ENCODE data around the gene RHBDF2. TPM values are rescaled to one million over a fixed set of nuclear protein-coding genes. Genes with fewer than 3 reads are reported as not detected.

RHBDF2 gene
- 10 to 100 TPM; 35.2 to 99.0 (median 74.0) TPM for total RNA-seq
- total RNA-seq (2013): 31.8 TPM
- total RNA-seq: 19.9 to 79.2 (median 34.4) reads per million in 29 experiments

- peaks cover 0 to 6% of the 10 kb centered on the region in 2 experiments for H3K27me3 ChIP-seq (replicated peaks in 1 of 2; ENCODE audit: control insufficient read depth in 2 of 2, extremely low read depth in 1 of 2, insufficient read depth in 2 of 2, low read length in 1 of 2)
- H3K36me3 ChIP-seq (ENCODE audit: control insufficient read depth in 2 of 2, extremely low read depth in 1 of 2, insufficient read depth in 1 of 2, low read length in 1 of 2): peaks cover 2 to 5% of the 10 kb centered on the region in 2 donors
- DNase-seq: peak; percentile 81 to 99 (median 94)
- Mint-ChIP-seq H3K9me3 (no peaks in the 10 kb centered on the region), H3K36me3 (no peaks in the 10 kb centered on the region), H3K4me1 (peaks cover 40 to 60% (median 48%) of the 10 kb centered on the region in 3 donors), H3K27ac (peak within 1 kb of the TSS; percentile 98), H3K4me3 (peak within 1 kb of the TSS; percentile 82 to 90 (median 83)), H3K27me3 (no peaks in the 10 kb centered on the region)
- WGBS (ENCODE audit: insufficient coverage): under 1% methylated on average over 72 of the region's 72 CpGs
- H3K9me3 ChIP-seq: no peaks in the 10 kb centered on the region
- H3K27ac ChIP-seq (ENCODE audit: low read length): peak within 1 kb of the TSS; percentile 79
- peak; percentile 92 to 99 (median 93) for ATAC-seq (replicated peaks in 1 of 4)
- ChIA-PET CTCF (interaction anchor here in 1 of 2 donors (1.0 to 1.4 kb wide), 2 partner anchors 34 to 123 kb away, joined by 4 to 5 read pairs; partner anchors contain the start of gene AANAT), POLR2A (interaction anchor here in 1 of 2 donors (0.6 to 0.7 kb wide), 3 partner anchors 11 to 259 kb away, joined by 3 to 9 read pairs (median 4); no protein-coding TSS in a partner anchor)
- peaks cover 3 to 56% of the 10 kb centered on the region in 2 experiments for H3K4me1 ChIP-seq (ENCODE audit: control insufficient read depth in 1 of 2, extremely low read depth in 1 of 2, insufficient read depth in 2 of 2, low read length in 2 of 2)
- H3K4me3 ChIP-seq (ENCODE audit: control insufficient read depth in 1 of 2, extremely low read depth in 1 of 2, low read length in 1 of 2): peak within 1 kb of the TSS; percentile 69 to 79
These were observed at the start of gene RHBDF2 for GRCh38 chr17:76501018-76501826. TSS of gene RHBDF2 (minus strand) at chr17:76501423. CDS start at chr17:76481524, 19,899 bp downstream.

GRCh38 chr17:76549539-76549938 lies 48.3 kb upstream of the RHBDF2 start:
- POLR2A ChIA-PET: no interaction called here
- no peak for ATAC-seq (replicated peaks in 1 of 4)
- no peaks in the 10 kb centered on the region for H3K9me3 ChIP-seq
- DNase-seq: no peak
- Mint-ChIP-seq H3K4me1 (peaks cover 0 to 5% (median 0%) of the 10 kb centered on the region in 3 donors), H3K36me3 (no peaks in the 10 kb centered on the region), H3K27ac (no peak overlapping the region), H3K4me3 (no peak overlapping the region), H3K9me3 (no peaks in the 10 kb centered on the region), H3K27me3 (peaks cover 0 to 5% of the 10 kb centered on the region in 2 donors)
- H3K27ac ChIP-seq (ENCODE audit: low read length): no peak overlapping the region
- H3K4me1 ChIP-seq (ENCODE audit: control insufficient read depth in 1 of 2, extremely low read depth in 1 of 2, insufficient read depth in 2 of 2, low read length in 2 of 2): peaks cover 0 to 7% of the 10 kb centered on the region in 2 experiments
- CTCF ChIA-PET: no interaction called here
- no peak overlapping the region for H3K4me3 ChIP-seq (ENCODE audit: control insufficient read depth in 1 of 2, extremely low read depth in 1 of 2, low read length in 1 of 2)
- peaks cover 0 to 14% of the 10 kb centered on the region in 2 experiments for H3K27me3 ChIP-seq (replicated peaks in 1 of 2; ENCODE audit: control insufficient read depth in 2 of 2, extremely low read depth in 1 of 2, insufficient read depth in 2 of 2, low read length in 1 of 2)
- H3K36me3 ChIP-seq (ENCODE audit: control insufficient read depth in 2 of 2, extremely low read depth in 1 of 2, insufficient read depth in 1 of 2, low read length in 1 of 2): no peaks in the 10 kb centered on the region
- 94% methylated on average over 3 of the region's 7 CpGs for WGBS (ENCODE audit: insufficient coverage)

GRCh38 chr17:76549215-76549518 lies 47.9 kb upstream of the RHBDF2 start:
- ChIA-PET CTCF (no interaction called here), POLR2A (no interaction called here)
- WGBS (ENCODE audit: insufficient coverage): 85% methylated on average over 2 of the region's 9 CpGs
- H3K4me3 ChIP-seq (ENCODE audit: control insufficient read depth in 1 of 2, extremely low read depth in 1 of 2, low read length in 1 of 2): no peak overlapping the region
- no peak for ATAC-seq (replicated peaks in 1 of 4)
- peaks cover 0 to 7% of the 10 kb centered on the region in 2 experiments for H3K4me1 ChIP-seq (ENCODE audit: control insufficient read depth in 1 of 2, extremely low read depth in 1 of 2, insufficient read depth in 2 of 2, low read length in 2 of 2)
- Mint-ChIP-seq H3K4me3 (no peak overlapping the region), H3K36me3 (no peaks in the 10 kb centered on the region), H3K4me1 (peaks cover 0 to 4% (median 0%) of the 10 kb centered on the region in 3 donors), H3K27me3 (peaks cover 0 to 5% of the 10 kb centered on the region in 2 donors), H3K27ac (no peak overlapping the region), H3K9me3 (no peaks in the 10 kb centered on the region)
- no peaks in the 10 kb centered on the region for H3K9me3 ChIP-seq
- no peak for DNase-seq
- H3K36me3 ChIP-seq (ENCODE audit: control insufficient read depth in 2 of 2, extremely low read depth in 1 of 2, insufficient read depth in 1 of 2, low read length in 1 of 2): no peaks in the 10 kb centered on the region
- H3K27me3 ChIP-seq (replicated peaks in 1 of 2; ENCODE audit: control insufficient read depth in 2 of 2, extremely low read depth in 1 of 2, insufficient read depth in 2 of 2, low read length in 1 of 2): peaks cover 0 to 18% of the 10 kb centered on the region in 2 experiments
- no peak overlapping the region for H3K27ac ChIP-seq (ENCODE audit: low read length)

- Histone ChIP-seq H3K4me3 (ENCODE audit: control insufficient read depth in 1 of 2, extremely low read depth in 1 of 2, low read length in 1 of 2) (no peak overlapping the region), H3K27ac (ENCODE audit: low read length) (no peak overlapping the region), H3K4me1 (ENCODE audit: control insufficient read depth in 1 of 2, extremely low read depth in 1 of 2, insufficient read depth in 2 of 2, low read length in 2 of 2) (peaks cover 0 to 7% of the 10 kb centered on the region in 2 experiments), H3K27me3 (replicated peaks in 1 of 2; ENCODE audit: control insufficient read depth in 2 of 2, extremely low read depth in 1 of 2, insufficient read depth in 2 of 2, low read length in 1 of 2) (peaks cover 0 to 24% of the 10 kb centered on the region in 2 experiments), H3K36me3 (ENCODE audit: control insufficient read depth in 2 of 2, extremely low read depth in 1 of 2, insufficient read depth in 1 of 2, low read length in 1 of 2) (no peaks in the 10 kb centered on the region), H3K9me3 (no peaks in the 10 kb centered on the region)
- no peaks in the 10 kb centered on the region for H3K9me3 Mint-ChIP-seq
- ChIA-PET CTCF (no interaction called here), POLR2A (no interaction called here)
- H3K27ac Mint-ChIP-seq: no peak overlapping the region
- ATAC-seq (replicated peaks in 1 of 4) (no peak), DNase-seq (no peak)
- no peaks in the 10 kb centered on the region for H3K36me3 Mint-ChIP-seq
- H3K27me3 Mint-ChIP-seq: peaks cover 6 to 11% of the 10 kb centered on the region in 2 donors
- WGBS (ENCODE audit: insufficient coverage): 82% methylated on average over 7 of the region's 9 CpGs
- H3K4me1 Mint-ChIP-seq: peaks cover 0 to 4% (median 0%) of the 10 kb centered on the region in 3 donors
- no peak overlapping the region for H3K4me3 Mint-ChIP-seq
These were observed 47.4 kb upstream of the RHBDF2 start for GRCh38 chr17:76548378-76549214.

GRCh38 chr17:76547642-76548202 lies 46.5 kb upstream of the RHBDF2 start:
- H3K27me3 Mint-ChIP-seq: peaks cover 6 to 13% of the 10 kb centered on the region in 2 donors
- ChIA-PET POLR2A (no interaction called here), CTCF (interaction anchor here in 1 of 2 donors (2.8 kb wide), 1 partner anchor 24 kb away, joined by 13 read pairs; no protein-coding TSS in a partner anchor)
- no peaks in the 10 kb centered on the region for H3K9me3 Mint-ChIP-seq
- Histone ChIP-seq H3K4me1 (ENCODE audit: control insufficient read depth in 1 of 2, extremely low read depth in 1 of 2, insufficient read depth in 2 of 2, low read length in 2 of 2) (peaks cover 0 to 7% of the 10 kb centered on the region in 2 experiments), H3K4me3 (ENCODE audit: control insufficient read depth in 1 of 2, extremely low read depth in 1 of 2, low read length in 1 of 2) (no peak overlapping the region), H3K36me3 (ENCODE audit: control insufficient read depth in 2 of 2, extremely low read depth in 1 of 2, insufficient read depth in 1 of 2, low read length in 1 of 2) (no peaks in the 10 kb centered on the region), H3K27me3 (replicated peaks in 1 of 2; ENCODE audit: control insufficient read depth in 2 of 2, extremely low read depth in 1 of 2, insufficient read depth in 2 of 2, low read length in 1 of 2) (peaks cover 0 to 32% of the 10 kb centered on the region in 2 experiments), H3K9me3 (no peaks in the 10 kb centered on the region), H3K27ac (ENCODE audit: low read length) (no peak overlapping the region)
- H3K36me3 Mint-ChIP-seq: no peaks in the 10 kb centered on the region
- WGBS (ENCODE audit: insufficient coverage): 73% methylated on average over 1 of the region's 2 CpGs
- no peak overlapping the region for H3K4me3 Mint-ChIP-seq
- ATAC-seq (replicated peaks in 1 of 4) (no peak), DNase-seq (no peak)
- no peak overlapping the region for H3K27ac Mint-ChIP-seq
- peaks cover 0 to 4% (median 0%) of the 10 kb centered on the region in 3 donors for H3K4me1 Mint-ChIP-seq

GRCh38 chr17:76547183-76547641 lies 46.0 kb upstream of the RHBDF2 start:
- Mint-ChIP-seq H3K9me3 (no peaks in the 10 kb centered on the region), H3K27me3 (peaks cover 6 to 17% of the 10 kb centered on the region in 2 donors), H3K4me1 (peaks cover 0 to 4% (median 0%) of the 10 kb centered on the region in 3 donors), H3K4me3 (no peak overlapping the region), H3K36me3 (no peaks in the 10 kb centered on the region), H3K27ac (no peak overlapping the region)
- WGBS (ENCODE audit: insufficient coverage): 30% methylated on average over 2 of the region's 3 CpGs
- no peaks in the 10 kb centered on the region for H3K36me3 ChIP-seq (ENCODE audit: control insufficient read depth in 2 of 2, extremely low read depth in 1 of 2, insufficient read depth in 1 of 2, low read length in 1 of 2)
- ChIA-PET CTCF (interaction anchor here (0.6 to 2.8 kb wide), 5 partner anchors 23 to 595 kb away, joined by 3 to 13 read pairs (median 4); no protein-coding TSS in a partner anchor), POLR2A (no interaction called here)
- DNase-seq (peak in 34 of 35 experiments; percentile 11 to 79 (median 54)), ATAC-seq (replicated peaks in 1 of 4) (peak; percentile 80 to 94 (median 87))
- no peaks in the 10 kb centered on the region for H3K9me3 ChIP-seq
- no peak overlapping the region for H3K27ac ChIP-seq (ENCODE audit: low read length)
- peaks cover 0 to 37% of the 10 kb centered on the region in 2 experiments for H3K27me3 ChIP-seq (replicated peaks in 1 of 2; ENCODE audit: control insufficient read depth in 2 of 2, extremely low read depth in 1 of 2, insufficient read depth in 2 of 2, low read length in 1 of 2)
- no peak overlapping the region for H3K4me3 ChIP-seq (ENCODE audit: control insufficient read depth in 1 of 2, extremely low read depth in 1 of 2, low read length in 1 of 2)
- peaks cover 0 to 7% of the 10 kb centered on the region in 2 experiments for H3K4me1 ChIP-seq (ENCODE audit: control insufficient read depth in 1 of 2, extremely low read depth in 1 of 2, insufficient read depth in 2 of 2, low read length in 2 of 2)

Data from T-cell (primary cell).